PFSK-1 (cell line): ENCODE results near the gene TTLL5.

Source experiments
- FOXP2 ChIP-seq: optimal IDR thresholded peaks from 2 replicates; pipeline ENCODE3; 2011; ENCODE audit warnings: borderline replicate concordance, control low read depth, inconsistent platforms; ENCODE audit not compliant: insufficient read depth; ENCODE audit errors: extremely low read length, extremely low read depth
- POLR2AphosphoS5 ChIP-seq: IDR thresholded peaks from 2 replicates; pipeline ENCODE4 v1.6.1; 2012; ENCODE audit warnings: low read depth, mild to moderate bottlenecking, control low read depth, low read length, moderate library complexity
- REST ChIP-seq, 2 experiments: IDR thresholded peaks; 2 replicates each; pipeline versions ENCODE4 v1.6.1 to v1.8.0; 2011 to 2012; ENCODE audit warnings: low read depth in 2 of 2, low read length in 2 of 2, control low read depth in 1 of 2, inconsistent platforms in 1 of 2, mild to moderate bottlenecking in 1 of 2, moderate library complexity in 1 of 2; ENCODE audit not compliant: insufficient read depth in 1 of 2
- SIN3A ChIP-seq: IDR thresholded peaks from 2 replicates; pipeline ENCODE4 v1.6.1; 2012; ENCODE audit warnings: mild to moderate bottlenecking, low read length, moderate library complexity, borderline replicate concordance; ENCODE audit not compliant: insufficient read depth
- TAF1 ChIP-seq: IDR thresholded peaks from 2 replicates; pipeline ENCODE4 v1.6.1; 2012; ENCODE audit warnings: low read length, control low read depth, borderline replicate concordance; ENCODE audit not compliant: insufficient read depth

The TTLL5 gene

GRCh38 chr14:75673345-75674035, 12.4 kb downstream of the TTLL5 start:
- TF ChIP-seq TAF1 (no peak), POLR2AphosphoS5 (no peak), REST (IDR thresholded peaks at IDR 0.05; ENCODE audit: insufficient read depth in 1 of 2, low read depth in 2 of 2, low read length in 2 of 2) (no peak), FOXP2 (no peak), SIN3A (no peak)

- TF ChIP-seq FOXP2 (no peak), SIN3A (no peak), REST (IDR thresholded peaks at IDR 0.05; ENCODE audit: insufficient read depth in 1 of 2, low read depth in 2 of 2, low read length in 2 of 2) (no peak), POLR2AphosphoS5 (no peak), TAF1 (no peak)
Observed at GRCh38 chr14:75675265-75675960, 14.4 kb downstream of the TTLL5 start.

GRCh38 chr14:75685910-75686309, 24.9 kb downstream of the TTLL5 start:
- TF ChIP-seq FOXP2 (no peak), REST (IDR thresholded peaks at IDR 0.05; ENCODE audit: insufficient read depth in 1 of 2, low read depth in 2 of 2, low read length in 2 of 2) (no peak), SIN3A (no peak), TAF1 (no peak), POLR2AphosphoS5 (no peak)

GRCh38 chr14:75689012-75689411, 28.0 kb downstream of the TTLL5 start:
- no peak for TF ChIP-seq SIN3A

- no peak for TF ChIP-seq SIN3A
- TF ChIP-seq POLR2AphosphoS5: no peak
- no peak for TF ChIP-seq REST (IDR thresholded peaks at IDR 0.05; ENCODE audit: insufficient read depth in 1 of 2, low read depth in 2 of 2, low read length in 2 of 2)
- no peak for TF ChIP-seq TAF1
- no peak for TF ChIP-seq FOXP2
Observed at GRCh38 chr14:75690010-75690409, 29.0 kb downstream of the TTLL5 start.
